ENCODE results near the gene ARID1B.

ARID1B gene

GRCh38 chr6:157173776-157174175 is 396.6 kb downstream of the ARID1B start:
- Histone ChIP-seq H3K27me3 (ENCODE audit: control insufficient read depth, insufficient read depth, low read length) (no peaks in the 10 kb centered on the region), H3K36me3 (ENCODE audit: control insufficient read depth, insufficient read depth, low read length) (peaks cover 3% of the 10 kb centered on the region), H3K4me1 (ENCODE audit: control insufficient read depth, insufficient read depth, low read length) (no peaks in the 10 kb centered on the region), H3K27ac (ENCODE audit: low read depth, low read length) (no peak overlapping the region), H3K4me3 (ENCODE audit: low read length) (no peak overlapping the region), H3K9ac (ENCODE audit: low read length) (no peak overlapping the region)

DNA sequence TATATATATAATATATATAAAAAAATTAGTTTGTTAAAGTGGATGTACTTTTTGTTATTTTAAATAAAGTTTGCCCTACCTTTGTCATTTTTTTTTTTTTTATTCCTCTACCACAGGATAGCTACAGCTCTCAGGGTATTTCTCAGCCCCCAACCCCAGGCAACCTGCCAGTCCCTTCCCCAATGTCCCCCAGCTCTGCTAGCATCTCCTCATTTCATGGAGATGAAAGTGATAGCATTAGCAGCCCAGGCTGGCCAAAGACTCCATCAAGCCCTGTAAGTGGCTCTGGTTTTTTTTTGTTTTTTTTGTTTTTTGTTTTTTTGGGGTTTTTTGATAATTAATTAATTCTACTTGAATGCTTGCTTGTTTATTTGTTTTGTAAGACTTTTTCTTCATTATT is 397.6 kb downstream of the ARID1B start:
- no peaks in the 10 kb centered on the region for H3K4me1 ChIP-seq (ENCODE audit: control insufficient read depth, insufficient read depth, low read length)
- no peak overlapping the region for H3K9ac ChIP-seq (ENCODE audit: low read length)
- H3K4me3 ChIP-seq (ENCODE audit: low read length): no peak overlapping the region
- H3K36me3 ChIP-seq (ENCODE audit: control insufficient read depth, insufficient read depth, low read length): no peaks in the 10 kb centered on the region
- no peaks in the 10 kb centered on the region for H3K27me3 ChIP-seq (ENCODE audit: control insufficient read depth, insufficient read depth, low read length)
- H3K27ac ChIP-seq (ENCODE audit: low read depth, low read length): no peak overlapping the region

DNA sequence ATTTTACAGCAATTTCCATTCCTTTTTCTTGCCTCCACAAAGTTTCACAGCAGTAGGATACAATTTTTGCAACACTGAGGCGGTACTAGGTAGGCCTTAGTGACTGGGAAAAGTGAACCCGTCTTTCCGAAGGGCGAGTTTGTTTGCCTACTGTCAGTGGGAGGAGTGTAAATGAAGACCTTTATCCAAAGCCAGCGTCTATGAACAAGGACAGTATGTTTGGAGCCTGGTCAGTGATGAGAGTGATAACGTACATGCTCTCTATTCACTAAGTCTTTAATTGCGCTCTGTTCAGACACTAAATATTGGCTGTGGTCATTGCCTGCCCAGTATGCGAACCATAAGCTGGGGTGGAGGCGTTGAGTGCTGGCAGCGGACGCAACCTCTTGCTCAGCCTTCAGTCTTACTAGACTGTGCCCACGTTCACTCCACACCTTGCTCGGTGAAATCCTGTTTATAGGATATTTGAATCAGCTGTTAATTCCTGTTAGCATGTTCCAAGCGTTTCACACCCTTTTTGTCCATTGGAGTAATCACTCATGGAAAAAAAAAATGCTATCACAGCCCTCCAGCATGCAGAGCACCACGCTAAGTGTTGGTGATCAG is 400.7 kb downstream of the ARID1B start:
- peaks cover 6% of the 10 kb centered on the region for H3K36me3 ChIP-seq (ENCODE audit: control insufficient read depth, insufficient read depth, low read length)
- H3K4me1 ChIP-seq (ENCODE audit: control insufficient read depth, insufficient read depth, low read length): no peaks in the 10 kb centered on the region
- H3K27me3 ChIP-seq (ENCODE audit: control insufficient read depth, insufficient read depth, low read length): no peaks in the 10 kb centered on the region
- H3K4me3 ChIP-seq (ENCODE audit: low read length): no peak overlapping the region
- no peak overlapping the region for H3K27ac ChIP-seq (ENCODE audit: low read depth, low read length)
- H3K9ac ChIP-seq (ENCODE audit: low read length): no peak overlapping the region

DNA sequence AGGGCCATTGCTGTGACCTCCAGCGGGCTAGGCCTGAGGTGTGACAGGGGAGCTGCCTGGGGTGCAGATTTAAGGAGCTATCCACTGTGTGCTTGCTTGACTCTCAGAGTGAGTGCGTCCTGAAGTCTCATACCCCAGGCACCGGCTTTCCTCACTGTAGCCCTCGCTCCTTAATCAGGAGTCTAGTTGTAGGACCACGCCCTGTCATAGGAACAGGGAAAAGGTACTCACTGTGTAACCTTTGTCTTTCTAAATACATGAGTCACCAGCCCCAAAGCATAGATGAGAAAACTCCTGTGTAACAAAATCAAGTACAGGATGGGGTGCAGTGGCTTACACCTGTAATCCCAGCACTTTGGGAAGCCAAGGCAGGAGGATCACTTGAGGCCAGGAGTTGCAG is 404.5 kb downstream of the ARID1B start:
- Histone ChIP-seq H3K4me3 (ENCODE audit: low read length) (no peak overlapping the region), H3K27me3 (ENCODE audit: control insufficient read depth, insufficient read depth, low read length) (no peaks in the 10 kb centered on the region), H3K4me1 (ENCODE audit: control insufficient read depth, insufficient read depth, low read length) (no peaks in the 10 kb centered on the region), H3K27ac (ENCODE audit: low read depth, low read length) (no peak overlapping the region), H3K9ac (ENCODE audit: low read length) (no peak overlapping the region), H3K36me3 (ENCODE audit: control insufficient read depth, insufficient read depth, low read length) (peaks cover 22% of the 10 kb centered on the region)

GRCh38 chr6:157182503-157183264 is 405.5 kb downstream of the ARID1B start:
- peaks cover 6% of the 10 kb centered on the region for H3K4me1 ChIP-seq (ENCODE audit: control insufficient read depth, insufficient read depth, low read length)
- no peak overlapping the region for H3K9ac ChIP-seq (ENCODE audit: low read length)
- no peak overlapping the region for H3K4me3 ChIP-seq (ENCODE audit: low read length)
- H3K36me3 ChIP-seq (ENCODE audit: control insufficient read depth, insufficient read depth, low read length): peaks cover 22% of the 10 kb centered on the region
- H3K27me3 ChIP-seq (ENCODE audit: control insufficient read depth, insufficient read depth, low read length): no peaks in the 10 kb centered on the region
- no peak overlapping the region for H3K27ac ChIP-seq (ENCODE audit: low read depth, low read length)

- H3K4me3 ChIP-seq (ENCODE audit: low read length): peak overlapping the region; percentile 43
- H3K27ac ChIP-seq (ENCODE audit: low read depth, low read length): no peak overlapping the region
- peaks cover 9% of the 10 kb centered on the region for H3K4me1 ChIP-seq (ENCODE audit: control insufficient read depth, insufficient read depth, low read length)
- peaks cover 22% of the 10 kb centered on the region for H3K36me3 ChIP-seq (ENCODE audit: control insufficient read depth, insufficient read depth, low read length)
- no peak overlapping the region for H3K9ac ChIP-seq (ENCODE audit: low read length)
- H3K27me3 ChIP-seq (ENCODE audit: control insufficient read depth, insufficient read depth, low read length): no peaks in the 10 kb centered on the region
Measured at GRCh38 chr6:157184202-157185015, 407.2 kb downstream of the ARID1B start.

GRCh38 chr6:157185171-157185570 is 408.0 kb downstream of the ARID1B start:
- Histone ChIP-seq H3K9ac (ENCODE audit: low read length) (no peak overlapping the region), H3K27me3 (ENCODE audit: control insufficient read depth, insufficient read depth, low read length) (no peaks in the 10 kb centered on the region), H3K27ac (ENCODE audit: low read depth, low read length) (no peak overlapping the region), H3K4me1 (ENCODE audit: control insufficient read depth, insufficient read depth, low read length) (peaks cover 9% of the 10 kb centered on the region), H3K36me3 (ENCODE audit: control insufficient read depth, insufficient read depth, low read length) (peaks cover 26% of the 10 kb centered on the region), H3K4me3 (ENCODE audit: low read length) (no peak overlapping the region)

GRCh38 chr6:157185986-157186385 is 408.8 kb downstream of the ARID1B start:
- H3K27ac ChIP-seq (ENCODE audit: low read depth, low read length): no peak overlapping the region
- H3K36me3 ChIP-seq (ENCODE audit: control insufficient read depth, insufficient read depth, low read length): peaks cover 31% of the 10 kb centered on the region
- H3K27me3 ChIP-seq (ENCODE audit: control insufficient read depth, insufficient read depth, low read length): no peaks in the 10 kb centered on the region
- no peak overlapping the region for H3K4me3 ChIP-seq (ENCODE audit: low read length)
- H3K4me1 ChIP-seq (ENCODE audit: control insufficient read depth, insufficient read depth, low read length): peaks cover 9% of the 10 kb centered on the region
- no peak overlapping the region for H3K9ac ChIP-seq (ENCODE audit: low read length)

DNA sequence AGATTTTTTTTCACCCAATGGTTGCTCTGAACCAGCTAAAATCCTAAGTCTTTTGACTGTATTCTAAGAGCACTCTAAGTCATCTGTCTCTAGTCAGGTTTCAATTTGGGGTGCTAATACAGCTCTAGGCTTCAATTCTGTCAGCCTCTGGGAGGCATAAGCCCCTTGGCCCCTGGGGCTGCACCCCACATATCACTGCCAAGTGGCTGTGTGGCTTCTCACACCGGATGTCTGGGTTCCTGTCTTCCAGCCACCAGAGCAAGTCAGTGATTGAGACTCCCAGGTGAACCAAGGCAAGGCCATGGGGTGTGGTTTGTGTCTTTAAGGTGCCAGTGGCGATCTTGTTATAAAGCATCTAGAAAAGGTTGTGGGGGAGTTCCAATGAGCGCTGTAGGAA is 409.6 kb downstream of the ARID1B start:
- H3K36me3 ChIP-seq (ENCODE audit: control insufficient read depth, insufficient read depth, low read length): peaks cover 31% of the 10 kb centered on the region
- H3K27ac ChIP-seq (ENCODE audit: low read depth, low read length): peak overlapping the region; percentile 57
- no peak overlapping the region for H3K9ac ChIP-seq (ENCODE audit: low read length)

GRCh38 chr6:157187182-157188083 is 410.3 kb downstream of the ARID1B start:
- Histone ChIP-seq H3K27me3 (ENCODE audit: control insufficient read depth, insufficient read depth, low read length) (no peaks in the 10 kb centered on the region), H3K4me1 (ENCODE audit: control insufficient read depth, insufficient read depth, low read length) (peaks cover 9% of the 10 kb centered on the region), H3K27ac (ENCODE audit: low read depth, low read length) (peak overlapping the region; percentile 57), H3K4me3 (ENCODE audit: low read length) (no peak overlapping the region), H3K9ac (ENCODE audit: low read length) (no peak overlapping the region), H3K36me3 (ENCODE audit: control insufficient read depth, insufficient read depth, low read length) (peaks cover 28% of the 10 kb centered on the region)

More for the DNA sequence above, 409.6 kb downstream of the ARID1B start:
- Histone ChIP-seq H3K4me1 (ENCODE audit: control insufficient read depth, insufficient read depth, low read length) (peaks cover 9% of the 10 kb centered on the region), H3K4me3 (ENCODE audit: low read length) (no peak overlapping the region), H3K27me3 (ENCODE audit: control insufficient read depth, insufficient read depth, low read length) (no peaks in the 10 kb centered on the region)

DNA sequence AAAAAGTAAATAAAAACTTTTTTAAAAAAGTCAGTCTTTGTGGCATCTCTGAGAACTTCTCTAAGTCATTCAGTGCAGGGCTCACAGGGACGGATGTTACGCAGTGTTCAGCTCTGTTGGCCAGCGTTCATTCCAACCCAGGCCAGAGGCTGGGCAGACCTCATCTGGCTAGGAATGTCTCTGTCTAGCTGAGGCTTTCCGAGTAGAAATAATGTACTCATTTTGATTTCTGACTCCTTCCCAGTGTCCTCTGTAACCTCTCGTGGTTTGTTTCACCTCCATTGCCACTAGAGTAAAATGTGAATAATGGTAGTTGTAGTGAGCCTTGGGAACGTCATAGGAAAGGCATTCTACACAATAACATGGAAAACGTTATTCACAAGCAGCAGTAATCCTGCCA is 411.0 kb downstream of the ARID1B start:
- H3K9ac ChIP-seq (ENCODE audit: low read length): no peak overlapping the region
- no peak overlapping the region for H3K4me3 ChIP-seq (ENCODE audit: low read length)
- H3K27me3 ChIP-seq (ENCODE audit: control insufficient read depth, insufficient read depth, low read length): no peaks in the 10 kb centered on the region
- H3K36me3 ChIP-seq (ENCODE audit: control insufficient read depth, insufficient read depth, low read length): peaks cover 27% of the 10 kb centered on the region
- H3K4me1 ChIP-seq (ENCODE audit: control insufficient read depth, insufficient read depth, low read length): peaks cover 9% of the 10 kb centered on the region
- no peak overlapping the region for H3K27ac ChIP-seq (ENCODE audit: low read depth, low read length)

Measured in rectal smooth muscle tissue (tissue), 1 donor.